Measurements from ENCODE around the gene HOXA10. TPM values are rescaled to one million over a fixed set of nuclear protein-coding genes. Genes with fewer than 3 reads are reported as not detected.

HOXA10 gene
- total RNA-seq, 3 donors from 2014 or later = 25.0 to 56.9 (median 25.8) TPM

DNA sequence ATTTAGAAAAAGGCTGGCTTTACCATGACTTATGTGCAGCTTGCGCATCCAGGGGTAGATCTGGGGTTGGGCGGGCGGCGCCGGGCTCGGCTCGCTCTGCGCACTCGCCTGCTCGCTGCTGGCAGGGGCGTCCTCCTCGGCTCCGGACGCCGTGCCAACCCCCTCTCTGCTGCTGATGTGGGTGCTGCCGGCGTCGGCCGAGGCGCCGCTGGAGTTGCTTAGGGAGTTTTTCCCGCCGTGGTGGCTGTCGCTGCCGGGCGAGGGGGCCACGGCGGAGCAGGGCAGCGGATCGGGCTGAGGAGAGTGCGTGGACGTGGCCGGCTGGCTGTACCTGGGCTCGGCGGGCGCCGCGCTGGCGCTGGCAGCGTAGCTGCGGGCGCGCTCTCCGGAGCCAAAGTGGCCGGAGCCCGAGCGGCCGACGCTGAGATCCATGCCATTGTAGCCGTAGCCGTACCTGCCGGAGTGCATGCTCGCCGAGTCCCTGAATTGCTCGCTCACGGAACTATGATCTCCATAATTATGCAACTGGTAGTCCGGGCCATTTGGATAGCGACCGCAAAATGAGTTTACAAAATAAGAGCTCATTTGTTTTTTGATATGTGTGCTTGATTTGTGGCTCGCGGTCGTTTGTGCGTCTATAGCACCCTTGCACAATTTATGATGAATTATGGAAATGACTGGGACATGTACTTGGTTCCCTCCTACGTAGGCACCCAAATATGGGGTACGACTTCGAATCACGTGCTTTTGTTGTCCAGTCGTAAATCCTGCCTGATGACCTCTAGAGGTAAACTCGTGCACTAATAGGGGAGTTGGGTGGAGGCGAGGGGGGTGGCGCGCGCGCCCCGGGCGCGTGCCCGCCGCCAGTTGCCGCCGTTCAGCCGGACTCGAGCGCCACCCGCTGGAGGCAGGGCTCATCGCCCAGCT lies 30.8 kb downstream of the HOXA10 start, which contains the start of gene HOXA5:
TSS of gene HOXA5 (minus strand) at position 659 of the 927 bp plus-strand sequence. CDS start at position 585, 74 bp downstream.
- peak; percentile 57 for ATAC-seq
- Histone ChIP-seq H3K4me3 (peak within 1 kb of the TSS; percentile 28), H3K4me1 (ENCODE audit: low read depth) (peaks cover 28% of the 10 kb centered on the region), H3K36me3 (ENCODE audit: low read depth) (no peaks in the 10 kb centered on the region), H3K9me3 (no peaks in the 10 kb centered on the region)
- DNase-seq = peak; percentile 84 to 88 (median 84)
- intact Hi-C loops (cut with DNase I, micrococcal nuclease) = loop anchor here in 1 of 2 donors (5.0 kb wide), 1 partner anchor 286 kb away; no protein-coding TSS in a partner anchor
- TF ChIP-seq, protein P1, sequence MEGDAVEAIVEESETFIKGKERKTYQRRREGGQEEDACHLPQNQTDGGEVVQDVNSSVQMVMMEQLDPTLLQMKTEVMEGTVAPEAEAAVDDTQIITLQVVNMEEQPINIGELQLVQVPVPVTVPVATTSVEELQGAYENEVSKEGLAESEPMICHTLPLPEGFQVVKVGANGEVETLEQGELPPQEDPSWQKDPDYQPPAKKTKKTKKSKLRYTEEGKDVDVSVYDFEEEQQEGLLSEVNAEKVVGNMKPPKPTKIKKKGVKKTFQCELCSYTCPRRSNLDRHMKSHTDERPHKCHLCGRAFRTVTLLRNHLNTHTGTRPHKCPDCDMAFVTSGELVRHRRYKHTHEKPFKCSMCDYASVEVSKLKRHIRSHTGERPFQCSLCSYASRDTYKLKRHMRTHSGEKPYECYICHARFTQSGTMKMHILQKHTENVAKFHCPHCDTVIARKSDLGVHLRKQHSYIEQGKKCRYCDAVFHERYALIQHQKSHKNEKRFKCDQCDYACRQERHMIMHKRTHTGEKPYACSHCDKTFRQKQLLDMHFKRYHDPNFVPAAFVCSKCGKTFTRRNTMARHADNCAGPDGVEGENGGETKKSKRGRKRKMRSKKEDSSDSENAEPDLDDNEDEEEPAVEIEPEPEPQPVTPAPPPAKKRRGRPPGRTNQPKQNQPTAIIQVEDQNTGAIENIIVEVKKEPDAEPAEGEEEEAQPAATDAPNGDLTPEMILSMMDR (IDR thresholded peaks at IDR 0.05) = peak; percentile 66

DNA sequence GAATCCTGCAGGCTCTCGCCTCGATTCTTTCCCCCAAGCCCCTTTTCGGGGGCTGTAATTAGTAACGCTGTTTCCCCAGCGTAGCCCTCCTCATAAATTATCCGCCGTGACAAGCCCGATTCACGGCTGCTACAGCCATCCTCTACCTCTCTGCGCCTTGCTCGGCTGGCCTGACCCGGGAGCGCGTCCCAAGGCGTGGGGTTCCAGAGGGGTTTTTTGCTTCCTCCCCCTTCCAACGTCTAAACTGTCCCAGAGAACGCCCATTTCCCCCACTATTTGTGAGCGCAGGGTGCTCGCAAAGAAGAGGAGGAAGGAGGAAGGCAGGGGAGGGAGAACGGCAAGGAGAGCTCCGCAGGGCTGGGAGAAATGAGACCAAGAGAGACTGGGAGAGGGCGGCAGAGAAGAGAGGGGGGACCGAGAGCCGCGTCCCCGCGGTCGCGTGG lies 31.5 kb downstream of the HOXA10 start:
- Histone ChIP-seq H3K36me3 (ENCODE audit: low read depth) (no peaks in the 10 kb centered on the region), H3K4me3 (peak overlapping the region; percentile 28), H3K4me1 (ENCODE audit: low read depth) (peaks cover 24% of the 10 kb centered on the region), H3K9me3 (no peaks in the 10 kb centered on the region)
- DNase-seq = peak in 2 of 3 donors; percentile 34 to 40
- TF ChIP-seq, protein P1 (IDR thresholded peaks at IDR 0.05) = no peak
- no peak for ATAC-seq
- intact Hi-C loops (cut with DNase I, micrococcal nuclease) = loop anchor here in 1 of 2 donors (5.0 kb wide), 1 partner anchor 285 kb away; no protein-coding TSS in a partner anchor

DNA sequence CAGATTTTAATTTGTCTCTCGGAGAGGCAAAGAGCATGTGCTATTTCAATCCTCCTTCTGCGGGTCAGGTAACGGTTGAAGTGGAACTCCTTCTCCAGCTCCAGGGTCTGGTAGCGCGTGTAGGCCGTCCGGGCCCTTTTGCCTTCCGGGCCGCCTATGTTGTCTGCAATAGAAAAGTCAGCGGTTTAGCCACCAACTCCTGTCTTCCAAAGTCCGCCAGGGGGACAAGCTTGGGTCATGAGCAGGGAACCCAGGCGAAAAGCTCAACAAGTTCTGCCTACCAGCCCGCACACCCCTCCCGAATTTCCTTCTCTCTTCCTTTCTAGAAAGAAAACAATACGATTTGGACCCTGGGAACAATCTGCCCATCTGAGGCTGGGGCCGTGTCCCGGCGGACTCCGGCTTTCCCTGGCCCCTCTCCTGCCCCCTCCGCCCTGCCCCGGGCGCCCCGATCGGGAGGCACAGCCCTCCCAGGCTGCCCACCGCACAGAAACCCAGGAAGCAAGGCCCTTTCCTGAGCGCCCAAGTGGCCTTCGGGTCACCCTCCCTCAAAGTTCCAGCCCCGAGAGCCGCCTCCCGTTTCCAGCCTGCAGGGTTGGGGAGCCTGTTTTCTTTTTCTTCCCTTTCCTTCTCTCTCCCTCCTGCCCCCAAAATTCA lies 32.1 kb downstream of the HOXA10 start:
- Histone ChIP-seq H3K4me3 (peak overlapping the region; percentile 28), H3K4me1 (ENCODE audit: low read depth) (peaks cover 27% of the 10 kb centered on the region), H3K9me3 (no peaks in the 10 kb centered on the region), H3K36me3 (ENCODE audit: low read depth) (no peaks in the 10 kb centered on the region)
- DNase-seq = peak; percentile 44 to 61 (median 51)
- intact Hi-C loops (cut with DNase I, micrococcal nuclease) = loop anchor here in 1 of 2 donors (5.0 kb wide), 1 partner anchor 285 kb away; no protein-coding TSS in a partner anchor
- TF ChIP-seq, protein P1 (IDR thresholded peaks at IDR 0.05) = no peak
- ATAC-seq = no peak

DNA sequence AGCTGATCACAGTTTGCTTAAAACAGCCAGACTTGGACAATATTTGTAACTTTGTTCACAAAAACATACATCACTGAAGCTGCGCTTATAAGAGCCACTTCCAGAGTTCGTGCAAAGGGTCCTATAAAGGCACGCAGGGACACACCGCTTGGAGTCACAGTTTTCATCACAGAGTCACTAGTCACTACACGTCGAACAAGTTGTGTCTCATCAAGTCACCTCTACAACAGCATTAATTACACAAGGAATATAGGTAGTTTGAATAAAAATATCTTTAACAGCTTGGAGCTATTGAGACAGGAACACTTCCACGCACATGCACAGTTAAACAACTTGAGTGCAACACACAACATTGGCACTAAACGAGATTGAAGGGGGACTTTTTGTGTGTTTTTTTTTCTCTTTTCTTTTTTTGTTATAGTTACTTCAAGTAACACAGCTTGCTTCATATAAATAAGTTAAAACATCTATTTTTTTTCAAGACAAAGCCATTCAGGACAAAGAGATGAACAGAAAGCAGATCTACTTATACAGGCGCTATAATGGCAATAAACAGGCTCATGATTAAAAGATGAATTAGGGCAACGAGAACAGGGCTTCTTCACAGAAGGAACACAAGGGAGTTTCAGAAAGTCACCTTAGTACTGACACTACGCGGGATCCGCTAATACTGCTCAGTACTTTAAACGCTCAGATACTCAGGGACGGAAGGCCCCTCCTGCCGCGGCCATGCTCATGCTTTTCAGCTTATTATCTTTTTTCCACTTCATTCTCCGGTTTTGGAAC lies 32.8 kb downstream of the HOXA10 start:
- H3K4me1 ChIP-seq (ENCODE audit: low read depth) = peaks cover 27% of the 10 kb centered on the region
- no peaks in the 10 kb centered on the region for H3K36me3 ChIP-seq (ENCODE audit: low read depth)
- TF ChIP-seq, protein P1 (IDR thresholded peaks at IDR 0.05) = no peak
- ATAC-seq = no peak
- H3K4me3 ChIP-seq = no peak overlapping the region
- intact Hi-C loops (cut with DNase I, micrococcal nuclease) = loop anchor here in 1 of 2 donors (5.0 kb wide), 1 partner anchor 284 kb away; no protein-coding TSS in a partner anchor
- no peaks in the 10 kb centered on the region for H3K9me3 ChIP-seq
- DNase-seq = peak in 2 of 3 donors; percentile 25 to 34

Data from mucosa of descending colon (tissue), 3 donors.